SK-N-SH (cell line): ENCODE data around the gene TFDP2.

ENCODE experiments used
- EP300 ChIP-seq, 2 experiments: IDR thresholded peaks; 2 replicates each; pipeline versions ENCODE4 v1.4.0 to v1.6.1; 2012; ENCODE audit warnings: borderline replicate concordance in 1 of 2, low read depth in 1 of 2, low read length in 1 of 2
- EZH2phosphoT487 ChIP-seq: fragments of 200-600 bp; sonication (generic); IDR thresholded peaks from 2 replicates; pipeline ENCODE4 v1.6.1; 2017; ENCODE audit warnings: low read depth, mixed run types, mild to moderate bottlenecking, antibody characterized with exemption, moderate library complexity, borderline replicate concordance
- FOXM1 ChIP-seq: IDR thresholded peaks from 2 replicates; pipeline ENCODE4 v1.4.0; 2012; ENCODE audit warnings: low read depth, mild to moderate bottlenecking
- GABPA ChIP-seq: IDR thresholded peaks from 2 replicates; pipeline ENCODE4 v1.4.0; 2012; ENCODE audit warnings: low read depth, mild to moderate bottlenecking
- JUND ChIP-seq: IDR thresholded peaks from 2 replicates; pipeline ENCODE4 v1.4.0; 2012
- SMC3 ChIP-seq: IDR thresholded peaks from 2 replicates; pipeline ENCODE4 v1.6.1; 2012; ENCODE audit warnings: low read depth, low read length, improper control_type of control experiment
- TAF1 ChIP-seq: IDR thresholded peaks from 2 replicates; pipeline ENCODE4 v1.6.1; 2012; ENCODE audit warnings: low read depth, mild to moderate bottlenecking, low read length, moderate library complexity, borderline replicate concordance
- YY1 ChIP-seq: IDR thresholded peaks from 2 replicates; pipeline ENCODE4 v1.4.0; 2012; ENCODE audit warnings: low read depth, mild to moderate bottlenecking
- TF ChIP-seq, protein P1 (sequence below): fragments of 200-600 bp; sonication (generic); IDR thresholded peaks from 2 replicates; pipeline ENCODE4 v1.6.1; 2017; ENCODE audit warnings: antibody characterized with exemption, mild to moderate bottlenecking, moderate library complexity
- TF ChIP-seq, protein P2 (sequence below): fragments of 150-350 bp; IDR thresholded peaks from 2 replicates; pipeline ENCODE4 v1.6.1; 2017; ENCODE audit warnings: antibody characterized with exemption, low read length, low read depth, borderline replicate concordance
- TF ChIP-seq, protein P3 (sequence below): IDR thresholded peaks from 2 replicates; pipeline ENCODE4 v1.4.0; 2012; ENCODE audit warnings: low read depth, borderline replicate concordance
- TF ChIP-seq, protein P4 (sequence below): IDR thresholded peaks from 2 replicates; pipeline ENCODE4 v1.6.1; 2012; ENCODE audit warnings: mild to moderate bottlenecking, low read depth, low read length, moderate library complexity

DNA sequence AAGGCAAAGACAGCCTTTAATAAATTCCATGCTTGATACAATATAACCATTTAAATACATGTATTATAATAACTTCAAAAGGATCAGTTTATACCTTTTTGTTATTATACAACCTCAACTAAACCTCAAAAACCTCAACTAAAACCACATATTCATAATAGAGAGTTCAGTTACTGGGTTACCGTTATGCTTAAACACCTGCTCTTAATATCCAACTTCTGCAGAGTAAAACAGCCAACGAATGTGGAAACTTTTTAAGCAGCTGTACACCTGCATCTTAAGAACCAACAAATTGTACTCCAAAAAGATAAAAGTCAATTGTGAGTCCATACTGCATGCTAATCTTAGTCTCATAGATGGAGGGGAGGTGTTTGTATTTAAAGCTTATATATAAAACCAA, 53.5 kb downstream of the TFDP2 start:
- TF ChIP-seq EP300 (IDR thresholded peaks at IDR 0.05; ENCODE audit: borderline replicate concordance in 1 of 2, low read depth in 1 of 2, low read length in 1 of 2), result no peak
- TF ChIP-seq, protein P1, sequence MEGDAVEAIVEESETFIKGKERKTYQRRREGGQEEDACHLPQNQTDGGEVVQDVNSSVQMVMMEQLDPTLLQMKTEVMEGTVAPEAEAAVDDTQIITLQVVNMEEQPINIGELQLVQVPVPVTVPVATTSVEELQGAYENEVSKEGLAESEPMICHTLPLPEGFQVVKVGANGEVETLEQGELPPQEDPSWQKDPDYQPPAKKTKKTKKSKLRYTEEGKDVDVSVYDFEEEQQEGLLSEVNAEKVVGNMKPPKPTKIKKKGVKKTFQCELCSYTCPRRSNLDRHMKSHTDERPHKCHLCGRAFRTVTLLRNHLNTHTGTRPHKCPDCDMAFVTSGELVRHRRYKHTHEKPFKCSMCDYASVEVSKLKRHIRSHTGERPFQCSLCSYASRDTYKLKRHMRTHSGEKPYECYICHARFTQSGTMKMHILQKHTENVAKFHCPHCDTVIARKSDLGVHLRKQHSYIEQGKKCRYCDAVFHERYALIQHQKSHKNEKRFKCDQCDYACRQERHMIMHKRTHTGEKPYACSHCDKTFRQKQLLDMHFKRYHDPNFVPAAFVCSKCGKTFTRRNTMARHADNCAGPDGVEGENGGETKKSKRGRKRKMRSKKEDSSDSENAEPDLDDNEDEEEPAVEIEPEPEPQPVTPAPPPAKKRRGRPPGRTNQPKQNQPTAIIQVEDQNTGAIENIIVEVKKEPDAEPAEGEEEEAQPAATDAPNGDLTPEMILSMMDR, result no peak
- TF ChIP-seq FOXM1, result no peak
- no peak for TF ChIP-seq EZH2phosphoT487
- no peak for TF ChIP-seq TAF1
- TF ChIP-seq, protein P2, sequence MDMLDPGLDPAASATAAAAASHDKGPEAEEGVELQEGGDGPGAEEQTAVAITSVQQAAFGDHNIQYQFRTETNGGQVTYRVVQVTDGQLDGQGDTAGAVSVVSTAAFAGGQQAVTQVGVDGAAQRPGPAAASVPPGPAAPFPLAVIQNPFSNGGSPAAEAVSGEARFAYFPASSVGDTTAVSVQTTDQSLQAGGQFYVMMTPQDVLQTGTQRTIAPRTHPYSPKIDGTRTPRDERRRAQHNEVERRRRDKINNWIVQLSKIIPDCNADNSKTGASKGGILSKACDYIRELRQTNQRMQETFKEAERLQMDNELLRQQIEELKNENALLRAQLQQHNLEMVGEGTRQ, result no peak
- no peak for TF ChIP-seq JUND
- no peak for TF ChIP-seq SMC3
- no peak for TF ChIP-seq YY1
- TF ChIP-seq GABPA, result no peak
- TF ChIP-seq, protein P3, sequence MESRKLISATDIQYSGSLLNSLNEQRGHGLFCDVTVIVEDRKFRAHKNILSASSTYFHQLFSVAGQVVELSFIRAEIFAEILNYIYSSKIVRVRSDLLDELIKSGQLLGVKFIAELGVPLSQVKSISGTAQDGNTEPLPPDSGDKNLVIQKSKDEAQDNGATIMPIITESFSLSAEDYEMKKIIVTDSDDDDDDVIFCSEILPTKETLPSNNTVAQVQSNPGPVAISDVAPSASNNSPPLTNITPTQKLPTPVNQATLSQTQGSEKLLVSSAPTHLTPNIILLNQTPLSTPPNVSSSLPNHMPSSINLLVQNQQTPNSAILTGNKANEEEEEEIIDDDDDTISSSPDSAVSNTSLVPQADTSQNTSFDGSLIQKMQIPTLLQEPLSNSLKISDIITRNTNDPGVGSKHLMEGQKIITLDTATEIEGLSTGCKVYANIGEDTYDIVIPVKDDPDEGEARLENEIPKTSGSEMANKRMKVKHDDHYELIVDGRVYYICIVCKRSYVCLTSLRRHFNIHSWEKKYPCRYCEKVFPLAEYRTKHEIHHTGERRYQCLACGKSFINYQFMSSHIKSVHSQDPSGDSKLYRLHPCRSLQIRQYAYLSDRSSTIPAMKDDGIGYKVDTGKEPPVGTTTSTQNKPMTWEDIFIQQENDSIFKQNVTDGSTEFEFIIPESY, result no peak
- TF ChIP-seq, protein P4, sequence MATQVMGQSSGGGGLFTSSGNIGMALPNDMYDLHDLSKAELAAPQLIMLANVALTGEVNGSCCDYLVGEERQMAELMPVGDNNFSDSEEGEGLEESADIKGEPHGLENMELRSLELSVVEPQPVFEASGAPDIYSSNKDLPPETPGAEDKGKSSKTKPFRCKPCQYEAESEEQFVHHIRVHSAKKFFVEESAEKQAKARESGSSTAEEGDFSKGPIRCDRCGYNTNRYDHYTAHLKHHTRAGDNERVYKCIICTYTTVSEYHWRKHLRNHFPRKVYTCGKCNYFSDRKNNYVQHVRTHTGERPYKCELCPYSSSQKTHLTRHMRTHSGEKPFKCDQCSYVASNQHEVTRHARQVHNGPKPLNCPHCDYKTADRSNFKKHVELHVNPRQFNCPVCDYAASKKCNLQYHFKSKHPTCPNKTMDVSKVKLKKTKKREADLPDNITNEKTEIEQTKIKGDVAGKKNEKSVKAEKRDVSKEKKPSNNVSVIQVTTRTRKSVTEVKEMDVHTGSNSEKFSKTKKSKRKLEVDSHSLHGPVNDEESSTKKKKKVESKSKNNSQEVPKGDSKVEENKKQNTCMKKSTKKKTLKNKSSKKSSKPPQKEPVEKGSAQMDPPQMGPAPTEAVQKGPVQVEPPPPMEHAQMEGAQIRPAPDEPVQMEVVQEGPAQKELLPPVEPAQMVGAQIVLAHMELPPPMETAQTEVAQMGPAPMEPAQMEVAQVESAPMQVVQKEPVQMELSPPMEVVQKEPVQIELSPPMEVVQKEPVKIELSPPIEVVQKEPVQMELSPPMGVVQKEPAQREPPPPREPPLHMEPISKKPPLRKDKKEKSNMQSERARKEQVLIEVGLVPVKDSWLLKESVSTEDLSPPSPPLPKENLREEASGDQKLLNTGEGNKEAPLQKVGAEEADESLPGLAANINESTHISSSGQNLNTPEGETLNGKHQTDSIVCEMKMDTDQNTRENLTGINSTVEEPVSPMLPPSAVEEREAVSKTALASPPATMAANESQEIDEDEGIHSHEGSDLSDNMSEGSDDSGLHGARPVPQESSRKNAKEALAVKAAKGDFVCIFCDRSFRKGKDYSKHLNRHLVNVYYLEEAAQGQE, result no peak
